Thyroid gland (tissue), 4 donors: ENCODE data around the gene TMEM132C.

Experiments used
- POLR2A ChIP-seq, 2 donors: fragments of 450-650 bp; IDR thresholded peaks; one replicate each; pipeline ENCODE4 v1.6.1; 2017; ENCODE audit warnings: antibody characterized with exemption in 2 of 2, mild to moderate bottlenecking in 2 of 2, moderate library complexity in 1 of 2
- TF ChIP-seq, protein P1 (sequence below), 6 experiments: fragments of 200-600 bp in 3 of 6; fragments of 450-650 bp in 3 of 6; sonication (generic) in 3 of 6; IDR thresholded peaks; one replicate each; pipeline ENCODE4 v1.5.1; 2016 to 2019; ENCODE audit warnings: antibody characterized with exemption in 6 of 6, mild to moderate bottlenecking in 2 of 6, inconsistent platforms in 1 of 6, moderate library complexity in 1 of 6

DNA sequence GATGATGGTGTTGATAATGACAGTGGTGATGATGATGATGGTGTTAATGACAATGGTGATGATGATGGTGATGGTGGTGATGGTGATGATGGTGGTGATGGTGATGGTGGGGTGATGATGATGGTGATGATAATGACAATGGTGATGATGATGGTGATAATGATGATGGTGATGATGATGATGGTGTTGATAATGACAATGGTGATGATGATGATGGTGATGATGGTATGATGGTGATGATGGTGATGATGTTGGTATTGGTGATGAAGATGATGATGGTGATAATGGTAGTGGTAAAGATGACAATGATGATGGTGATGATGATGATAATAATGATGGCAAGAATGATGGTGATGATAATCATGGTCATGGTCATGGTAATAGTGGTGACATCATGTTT, 372.1 kb downstream of the TMEM132C start:
- TF ChIP-seq, protein P1, sequence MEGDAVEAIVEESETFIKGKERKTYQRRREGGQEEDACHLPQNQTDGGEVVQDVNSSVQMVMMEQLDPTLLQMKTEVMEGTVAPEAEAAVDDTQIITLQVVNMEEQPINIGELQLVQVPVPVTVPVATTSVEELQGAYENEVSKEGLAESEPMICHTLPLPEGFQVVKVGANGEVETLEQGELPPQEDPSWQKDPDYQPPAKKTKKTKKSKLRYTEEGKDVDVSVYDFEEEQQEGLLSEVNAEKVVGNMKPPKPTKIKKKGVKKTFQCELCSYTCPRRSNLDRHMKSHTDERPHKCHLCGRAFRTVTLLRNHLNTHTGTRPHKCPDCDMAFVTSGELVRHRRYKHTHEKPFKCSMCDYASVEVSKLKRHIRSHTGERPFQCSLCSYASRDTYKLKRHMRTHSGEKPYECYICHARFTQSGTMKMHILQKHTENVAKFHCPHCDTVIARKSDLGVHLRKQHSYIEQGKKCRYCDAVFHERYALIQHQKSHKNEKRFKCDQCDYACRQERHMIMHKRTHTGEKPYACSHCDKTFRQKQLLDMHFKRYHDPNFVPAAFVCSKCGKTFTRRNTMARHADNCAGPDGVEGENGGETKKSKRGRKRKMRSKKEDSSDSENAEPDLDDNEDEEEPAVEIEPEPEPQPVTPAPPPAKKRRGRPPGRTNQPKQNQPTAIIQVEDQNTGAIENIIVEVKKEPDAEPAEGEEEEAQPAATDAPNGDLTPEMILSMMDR (IDR thresholded peaks at IDR 0.05) = no peak
- TF ChIP-seq POLR2A (IDR thresholded peaks at IDR 0.05) = no peak
